HS-27A (cell line): ENCODE measurements around the gene KCNIP1.

Source experiments
- DNase-seq: peaks from one replicate; pipeline ENCODE4 v3.0.0-alpha.2; 2012; ENCODE audit warnings: low read depth, missing footprints

The KCNIP1 gene

DNA sequence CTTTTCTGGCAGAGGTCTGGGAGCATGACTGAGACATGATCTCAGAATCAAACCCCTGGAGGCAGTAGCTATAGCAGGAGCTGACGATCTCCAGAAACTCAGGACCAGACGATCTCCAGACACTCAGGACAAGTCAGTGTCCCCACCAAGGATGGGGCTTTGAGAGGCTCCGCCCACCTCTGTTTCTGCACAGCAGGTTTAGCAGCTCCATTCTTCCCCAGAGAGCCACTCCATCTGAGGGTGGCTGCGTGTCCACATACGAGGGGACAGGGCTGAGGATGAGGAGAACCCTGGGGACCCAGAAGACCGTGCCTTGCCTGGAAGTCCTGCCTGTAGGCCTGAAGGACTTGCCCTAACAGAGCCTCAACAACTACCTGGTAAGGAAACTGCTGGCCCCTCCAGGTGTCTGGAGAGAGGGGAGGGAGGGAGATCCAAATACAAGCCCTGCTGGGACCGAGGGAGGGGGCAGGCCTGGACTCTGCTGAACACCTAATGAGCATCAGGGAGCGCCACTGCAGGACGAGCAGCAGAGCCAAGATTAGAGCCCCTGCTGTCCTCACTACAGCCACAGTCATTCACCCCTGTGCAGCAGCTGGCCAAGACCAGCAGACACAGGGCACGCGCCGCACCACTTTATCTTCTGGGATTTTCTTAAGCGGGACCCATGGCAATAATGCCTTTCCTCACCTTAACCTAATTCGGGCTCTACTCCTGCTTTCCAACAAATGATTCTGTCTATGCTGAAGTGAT, 279.9 kb downstream of the KCNIP1 start, which contains the start of gene GABRP:
TSS of gene GABRP (plus strand) at position 228 of the 750 bp plus-strand sequence. CDS start 4,891 bp downstream, outside the sequence.
- DNase-seq = no peak

GRCh38 chr5:170785416-170785815, 281.6 kb downstream of the KCNIP1 start:
- no peak for DNase-seq
